GM04503 (cell line): ENCODE data around the gene PDGFRB.

Experiments used
- DNase-seq: peaks from one replicate; pipeline ENCODE4 v3.0.0-alpha.2; 2012; ENCODE audit warnings: low read depth

Gene PDGFRB

GRCh38 chr5:150144246-150144801 is 11.3 kb downstream of the PDGFRB start:
- DNase-seq: no peak

GRCh38 chr5:150143350-150144245 is 12.0 kb downstream of the PDGFRB start:
- DNase-seq: peak; percentile 84

- peak; percentile 90 for DNase-seq
These were observed 12.7 kb downstream of the PDGFRB start for GRCh38 chr5:150142959-150143349.

GRCh38 chr5:150142185-150142958 is 13.3 kb downstream of the PDGFRB start:
- no peak for DNase-seq

GRCh38 chr5:150141544-150142184 is 14.0 kb downstream of the PDGFRB start:
- DNase-seq: no peak

GRCh38 chr5:150140830-150141229 is 14.8 kb downstream of the PDGFRB start:
- DNase-seq: no peak

- DNase-seq: no peak
These were observed 16.3 kb downstream of the PDGFRB start for GRCh38 chr5:150139334-150139733.

- no peak for DNase-seq
These were observed 16.9 kb downstream of the PDGFRB start for GRCh38 chr5:150138551-150139265.

- DNase-seq: no peak
These were observed 17.6 kb downstream of the PDGFRB start for GRCh38 chr5:150137997-150138396.

GRCh38 chr5:150137168-150137957 is 18.3 kb downstream of the PDGFRB start:
- no peak for DNase-seq

- no peak for DNase-seq
These were observed 19.1 kb downstream of the PDGFRB start for GRCh38 chr5:150136305-150137167.

GRCh38 chr5:150135557-150136304 is 19.9 kb downstream of the PDGFRB start:
- DNase-seq: no peak

- DNase-seq: no peak
These were observed 21.5 kb downstream of the PDGFRB start for GRCh38 chr5:150134198-150134588.

GRCh38 chr5:150133581-150134197 is 22.0 kb downstream of the PDGFRB start:
- no peak for DNase-seq

GRCh38 chr5:150132740-150133139 is 22.9 kb downstream of the PDGFRB start:
- no peak for DNase-seq

- no peak for DNase-seq
These were observed 23.5 kb downstream of the PDGFRB start for GRCh38 chr5:150131978-150132694.

GRCh38 chr5:150131461-150131860 is 24.2 kb downstream of the PDGFRB start:
- DNase-seq: no peak

GRCh38 chr5:150130493-150130922 is 25.1 kb downstream of the PDGFRB start:
- DNase-seq: no peak
